ENCODE results near the gene MYO1F. TPM values are rescaled to one million over a fixed set of nuclear protein-coding genes. Genes with fewer than 3 reads are reported as not detected.

The MYO1F gene
- total and polyA plus RNA-seq, 2 of the 13 experiments (the other 11 are each of a cell fraction or from before 2014, with no cell fraction given): 0.09 to 0.13 TPM

GRCh38 chr19:8580710-8581281 lies 3.6 kb upstream of the MYO1F start (continued):
- TF ChIP-seq, protein P1, sequence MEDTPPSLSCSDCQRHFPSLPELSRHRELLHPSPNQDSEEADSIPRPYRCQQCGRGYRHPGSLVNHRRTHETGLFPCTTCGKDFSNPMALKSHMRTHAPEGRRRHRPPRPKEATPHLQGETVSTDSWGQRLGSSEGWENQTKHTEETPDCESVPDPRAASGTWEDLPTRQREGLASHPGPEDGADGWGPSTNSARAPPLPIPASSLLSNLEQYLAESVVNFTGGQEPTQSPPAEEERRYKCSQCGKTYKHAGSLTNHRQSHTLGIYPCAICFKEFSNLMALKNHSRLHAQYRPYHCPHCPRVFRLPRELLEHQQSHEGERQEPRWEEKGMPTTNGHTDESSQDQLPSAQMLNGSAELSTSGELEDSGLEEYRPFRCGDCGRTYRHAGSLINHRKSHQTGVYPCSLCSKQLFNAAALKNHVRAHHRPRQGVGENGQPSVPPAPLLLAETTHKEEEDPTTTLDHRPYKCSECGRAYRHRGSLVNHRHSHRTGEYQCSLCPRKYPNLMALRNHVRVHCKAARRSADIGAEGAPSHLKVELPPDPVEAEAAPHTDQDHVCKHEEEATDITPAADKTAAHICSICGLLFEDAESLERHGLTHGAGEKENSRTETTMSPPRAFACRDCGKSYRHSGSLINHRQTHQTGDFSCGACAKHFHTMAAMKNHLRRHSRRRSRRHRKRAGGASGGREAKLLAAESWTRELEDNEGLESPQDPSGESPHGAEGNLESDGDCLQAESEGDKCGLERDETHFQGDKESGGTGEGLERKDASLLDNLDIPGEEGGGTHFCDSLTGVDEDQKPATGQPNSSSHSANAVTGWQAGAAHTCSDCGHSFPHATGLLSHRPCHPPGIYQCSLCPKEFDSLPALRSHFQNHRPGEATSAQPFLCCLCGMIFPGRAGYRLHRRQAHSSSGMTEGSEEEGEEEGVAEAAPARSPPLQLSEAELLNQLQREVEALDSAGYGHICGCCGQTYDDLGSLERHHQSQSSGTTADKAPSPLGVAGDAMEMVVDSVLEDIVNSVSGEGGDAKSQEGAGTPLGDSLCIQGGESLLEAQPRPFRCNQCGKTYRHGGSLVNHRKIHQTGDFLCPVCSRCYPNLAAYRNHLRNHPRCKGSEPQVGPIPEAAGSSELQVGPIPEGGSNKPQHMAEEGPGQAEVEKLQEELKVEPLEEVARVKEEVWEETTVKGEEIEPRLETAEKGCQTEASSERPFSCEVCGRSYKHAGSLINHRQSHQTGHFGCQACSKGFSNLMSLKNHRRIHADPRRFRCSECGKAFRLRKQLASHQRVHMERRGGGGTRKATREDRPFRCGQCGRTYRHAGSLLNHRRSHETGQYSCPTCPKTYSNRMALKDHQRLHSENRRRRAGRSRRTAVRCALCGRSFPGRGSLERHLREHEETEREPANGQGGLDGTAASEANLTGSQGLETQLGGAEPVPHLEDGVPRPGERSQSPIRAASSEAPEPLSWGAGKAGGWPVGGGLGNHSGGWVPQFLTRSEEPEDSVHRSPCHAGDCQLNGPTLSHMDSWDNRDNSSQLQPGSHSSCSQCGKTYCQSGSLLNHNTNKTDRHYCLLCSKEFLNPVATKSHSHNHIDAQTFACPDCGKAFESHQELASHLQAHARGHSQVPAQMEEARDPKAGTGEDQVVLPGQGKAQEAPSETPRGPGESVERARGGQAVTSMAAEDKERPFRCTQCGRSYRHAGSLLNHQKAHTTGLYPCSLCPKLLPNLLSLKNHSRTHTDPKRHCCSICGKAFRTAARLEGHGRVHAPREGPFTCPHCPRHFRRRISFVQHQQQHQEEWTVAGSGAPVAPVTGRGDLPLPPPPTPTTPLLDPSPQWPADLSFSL (CRISPR knock-in tag; IDR thresholded peaks at IDR 0.05): no peak
- no peak for TF ChIP-seq ZBTB38 (CRISPR knock-in tag; IDR thresholded peaks at IDR 0.05)
- TF ChIP-seq ELF4 (CRISPR knock-in tag; IDR thresholded peaks at IDR 0.05; ENCODE audit: borderline replicate concordance): no peak
- TF ChIP-seq CAMTA2 (CRISPR knock-in tag; IDR thresholded peaks at IDR 0.05; ENCODE audit: borderline replicate concordance): no peak
- TF ChIP-seq ZNF263 (CRISPR knock-in tag; IDR thresholded peaks at IDR 0.05): peak; percentile 56; the same call in 1 of the 2 replicates
- no peak for TF ChIP-seq ZNF543 (CRISPR knock-in tag; IDR thresholded peaks at IDR 0.05)
- TF ChIP-seq ATF4 (CRISPR knock-in tag; IDR thresholded peaks at IDR 0.05): no peak
- no peak for TF ChIP-seq HMGA1 (CRISPR knock-in tag; conservative IDR thresholded peaks at IDR 0.05)
- TF ChIP-seq, protein P2, sequence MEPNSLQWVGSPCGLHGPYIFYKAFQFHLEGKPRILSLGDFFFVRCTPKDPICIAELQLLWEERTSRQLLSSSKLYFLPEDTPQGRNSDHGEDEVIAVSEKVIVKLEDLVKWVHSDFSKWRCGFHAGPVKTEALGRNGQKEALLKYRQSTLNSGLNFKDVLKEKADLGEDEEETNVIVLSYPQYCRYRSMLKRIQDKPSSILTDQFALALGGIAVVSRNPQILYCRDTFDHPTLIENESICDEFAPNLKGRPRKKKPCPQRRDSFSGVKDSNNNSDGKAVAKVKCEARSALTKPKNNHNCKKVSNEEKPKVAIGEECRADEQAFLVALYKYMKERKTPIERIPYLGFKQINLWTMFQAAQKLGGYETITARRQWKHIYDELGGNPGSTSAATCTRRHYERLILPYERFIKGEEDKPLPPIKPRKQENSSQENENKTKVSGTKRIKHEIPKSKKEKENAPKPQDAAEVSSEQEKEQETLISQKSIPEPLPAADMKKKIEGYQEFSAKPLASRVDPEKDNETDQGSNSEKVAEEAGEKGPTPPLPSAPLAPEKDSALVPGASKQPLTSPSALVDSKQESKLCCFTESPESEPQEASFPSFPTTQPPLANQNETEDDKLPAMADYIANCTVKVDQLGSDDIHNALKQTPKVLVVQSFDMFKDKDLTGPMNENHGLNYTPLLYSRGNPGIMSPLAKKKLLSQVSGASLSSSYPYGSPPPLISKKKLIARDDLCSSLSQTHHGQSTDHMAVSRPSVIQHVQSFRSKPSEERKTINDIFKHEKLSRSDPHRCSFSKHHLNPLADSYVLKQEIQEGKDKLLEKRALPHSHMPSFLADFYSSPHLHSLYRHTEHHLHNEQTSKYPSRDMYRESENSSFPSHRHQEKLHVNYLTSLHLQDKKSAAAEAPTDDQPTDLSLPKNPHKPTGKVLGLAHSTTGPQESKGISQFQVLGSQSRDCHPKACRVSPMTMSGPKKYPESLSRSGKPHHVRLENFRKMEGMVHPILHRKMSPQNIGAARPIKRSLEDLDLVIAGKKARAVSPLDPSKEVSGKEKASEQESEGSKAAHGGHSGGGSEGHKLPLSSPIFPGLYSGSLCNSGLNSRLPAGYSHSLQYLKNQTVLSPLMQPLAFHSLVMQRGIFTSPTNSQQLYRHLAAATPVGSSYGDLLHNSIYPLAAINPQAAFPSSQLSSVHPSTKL (CRISPR knock-in tag; IDR thresholded peaks at IDR 0.05): 0 out of 2 replicates have a peak, but pooled peaks have one; percentile 25
- TF ChIP-seq ZMAT3 (CRISPR knock-in tag; conservative IDR thresholded peaks at IDR 0.05): no peak
- no peak for TF ChIP-seq ZFP41 (CRISPR knock-in tag; IDR thresholded peaks at IDR 0.05; ENCODE audit: borderline replicate concordance)
- TF ChIP-seq ZSCAN12 (CRISPR knock-in tag; IDR thresholded peaks at IDR 0.05): no peak
- no peak for TF ChIP-seq ZNF430 (CRISPR knock-in tag; IDR thresholded peaks at IDR 0.05)
- no peak for TF ChIP-seq SMARCC2 (IDR thresholded peaks at IDR 0.05)
- TF ChIP-seq, protein P3, sequence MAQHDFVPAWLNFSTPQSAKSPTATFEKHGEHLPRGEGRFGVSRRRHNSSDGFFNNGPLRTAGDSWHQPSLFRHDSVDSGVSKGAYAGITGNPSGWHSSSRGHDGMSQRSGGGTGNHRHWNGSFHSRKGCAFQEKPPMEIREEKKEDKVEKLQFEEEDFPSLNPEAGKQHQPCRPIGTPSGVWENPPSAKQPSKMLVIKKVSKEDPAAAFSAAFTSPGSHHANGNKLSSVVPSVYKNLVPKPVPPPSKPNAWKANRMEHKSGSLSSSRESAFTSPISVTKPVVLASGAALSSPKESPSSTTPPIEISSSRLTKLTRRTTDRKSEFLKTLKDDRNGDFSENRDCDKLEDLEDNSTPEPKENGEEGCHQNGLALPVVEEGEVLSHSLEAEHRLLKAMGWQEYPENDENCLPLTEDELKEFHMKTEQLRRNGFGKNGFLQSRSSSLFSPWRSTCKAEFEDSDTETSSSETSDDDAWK (CRISPR knock-in tag; IDR thresholded peaks at IDR 0.05): no peak
- no peak for TF ChIP-seq ZNF232 (CRISPR knock-in tag; IDR thresholded peaks at IDR 0.05; ENCODE audit: borderline replicate concordance)
- no peak for TF ChIP-seq MTF2 (CRISPR knock-in tag; IDR thresholded peaks at IDR 0.05; ENCODE audit: borderline replicate concordance)
- TF ChIP-seq NFIC (IDR thresholded peaks at IDR 0.05; ENCODE audit: low read length): no peak

Measured in HepG2 (cell line).